Stimulated activated CD4-positive, alpha-beta T cell treated with anti-CD3 and anti-CD28 coated beads, Interleukin-1b, Interleukin-23, amount 100 ng/mL, for 1 hour (primary cell): ENCODE results near the gene SLC22A4.

Experiments
- DNase-seq, 2 donors: peaks; one replicate each; pipeline ENCODE4 v3.0.0-alpha.2; 2020; ENCODE audit warnings: low read depth in 2 of 2

Gene SLC22A4

DNA sequence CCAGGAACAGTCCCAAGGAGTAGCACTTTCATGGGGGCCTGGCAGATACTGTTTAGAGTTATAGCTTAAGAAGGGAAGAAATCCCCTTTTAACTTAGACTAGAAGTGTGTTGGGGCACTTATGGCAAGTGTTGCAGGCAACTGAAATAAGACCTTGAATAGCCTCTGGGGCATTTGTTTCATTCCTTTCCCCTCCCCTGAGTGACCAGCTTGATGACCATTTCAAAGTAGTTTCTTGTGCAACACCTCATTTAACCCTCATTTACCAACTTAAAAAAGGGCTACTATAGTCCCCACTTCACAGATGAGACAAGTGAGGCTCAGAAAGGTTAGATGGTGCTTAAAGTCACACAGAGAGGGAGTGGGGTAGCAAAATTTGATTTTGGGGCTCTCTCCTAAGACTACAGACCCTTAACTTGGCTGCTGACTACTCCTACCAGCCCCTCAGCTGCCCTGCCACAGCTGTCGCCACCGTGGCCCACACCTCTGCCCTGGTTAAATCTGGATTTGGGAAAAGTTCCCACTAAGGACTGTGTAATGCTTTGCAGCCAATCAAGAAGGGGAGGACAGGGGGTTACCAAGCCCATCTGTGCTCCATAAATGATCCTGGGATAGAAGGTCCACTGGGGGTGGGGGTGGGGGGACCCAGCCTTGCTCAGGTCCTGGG lies 31.2 kb upstream of the SLC22A4 start:
- no peak for DNase-seq

DNA sequence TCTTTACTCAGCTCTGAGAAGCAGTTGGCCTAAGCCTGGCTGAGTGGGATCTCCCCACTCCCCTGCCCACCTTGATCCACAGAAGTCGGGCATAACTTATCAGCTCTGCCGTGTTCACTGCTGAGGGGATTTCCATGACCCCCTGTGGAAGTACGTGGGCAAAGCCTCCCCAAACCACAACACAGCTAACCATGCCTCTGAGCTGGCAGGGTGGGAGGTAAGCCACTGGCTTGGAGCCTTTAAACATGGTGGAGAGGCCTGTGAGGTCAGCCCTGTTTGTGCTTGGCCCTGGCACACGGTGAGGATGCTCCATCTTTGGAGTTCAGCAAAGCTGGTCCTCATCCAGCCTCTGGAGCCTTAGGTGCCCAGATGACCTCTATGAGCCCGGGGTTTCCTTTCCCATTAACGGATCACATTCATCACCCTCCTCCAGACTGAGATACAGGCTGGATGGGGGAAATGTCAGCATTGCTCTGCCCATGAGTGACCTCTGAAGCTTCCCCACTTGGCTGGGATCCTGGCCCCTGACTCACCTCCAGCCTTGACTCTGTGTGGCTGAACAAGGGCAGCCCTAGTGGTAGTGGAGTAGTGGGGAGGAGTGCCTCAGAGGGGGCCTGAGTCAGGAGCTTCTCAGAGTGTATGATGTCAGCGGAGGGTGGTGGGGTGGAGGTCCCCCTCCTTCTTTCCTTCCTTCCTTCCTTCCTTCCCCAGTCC lies 30.5 kb upstream of the SLC22A4 start:
- DNase-seq: no peak

DNA sequence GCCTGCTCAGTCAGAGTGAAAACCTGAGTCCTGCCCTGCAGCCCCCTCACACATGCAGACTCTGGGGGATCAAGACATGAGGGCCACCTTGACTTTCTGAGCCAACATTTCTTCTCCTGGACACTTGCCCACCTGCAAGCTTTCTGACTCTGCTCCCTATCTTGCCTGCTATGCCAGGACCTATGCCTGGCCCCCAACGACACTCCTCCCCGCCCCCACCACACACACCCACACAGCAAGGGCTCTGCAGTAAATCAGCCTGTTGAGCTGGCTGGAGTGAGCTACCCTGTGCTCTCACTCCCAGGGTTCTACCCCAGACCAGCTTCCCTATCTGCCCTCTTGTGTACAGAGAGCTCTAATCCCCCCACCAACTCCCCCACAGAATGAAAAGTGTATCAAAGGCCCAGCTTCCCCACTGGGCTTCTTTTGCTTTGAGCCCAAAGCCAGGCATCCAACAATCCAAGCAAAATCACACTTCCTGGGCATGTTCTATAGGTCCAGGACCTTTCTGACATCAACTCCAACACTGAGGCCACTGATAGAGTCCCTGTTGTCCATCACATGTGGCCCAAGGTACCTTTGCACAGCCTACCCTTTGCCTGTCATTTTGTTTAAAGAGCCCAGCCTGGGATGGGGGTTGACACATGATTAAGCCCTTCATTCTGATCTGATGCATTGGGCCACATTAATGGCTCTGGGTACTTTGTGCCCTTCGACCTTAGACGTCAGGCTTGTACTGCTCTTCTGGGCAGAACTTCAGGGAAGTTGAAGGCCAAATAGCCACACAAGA lies 29.5 kb upstream of the SLC22A4 start:
- no peak for DNase-seq

DNA sequence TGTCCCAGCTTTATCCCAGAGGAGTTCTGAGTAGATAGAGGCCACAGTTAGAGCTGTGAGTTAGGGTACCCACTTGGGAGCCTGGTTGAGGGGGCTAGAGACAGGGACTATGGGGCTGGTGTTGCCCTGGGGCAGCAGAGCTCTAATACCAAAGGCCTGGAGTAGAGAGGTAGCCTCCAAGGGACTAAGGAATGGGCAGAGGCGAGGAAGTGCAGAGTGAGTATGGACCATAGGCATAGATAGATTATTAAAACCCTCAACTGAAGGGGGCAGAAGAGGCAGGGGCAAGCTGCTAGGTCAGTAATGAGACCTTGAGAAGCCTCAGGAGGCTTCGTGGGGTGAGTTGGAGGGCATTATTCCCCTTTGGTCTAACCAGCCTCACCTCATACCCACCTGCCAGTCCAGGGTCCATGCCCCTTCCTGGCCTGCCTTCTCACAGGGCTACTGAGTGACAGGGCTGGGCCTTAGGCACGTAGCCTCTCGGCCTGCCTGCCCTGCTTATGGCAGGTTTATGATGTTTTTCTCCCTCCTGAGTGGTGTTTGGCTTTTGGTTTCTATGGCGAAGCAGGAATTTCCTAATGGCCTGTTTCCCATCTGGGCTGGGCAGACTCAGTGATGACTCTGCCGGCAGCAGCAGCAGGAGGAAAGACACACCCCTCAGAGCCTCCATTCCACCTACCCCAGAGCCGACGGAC lies 28.7 kb upstream of the SLC22A4 start:
- DNase-seq: no peak

DNA sequence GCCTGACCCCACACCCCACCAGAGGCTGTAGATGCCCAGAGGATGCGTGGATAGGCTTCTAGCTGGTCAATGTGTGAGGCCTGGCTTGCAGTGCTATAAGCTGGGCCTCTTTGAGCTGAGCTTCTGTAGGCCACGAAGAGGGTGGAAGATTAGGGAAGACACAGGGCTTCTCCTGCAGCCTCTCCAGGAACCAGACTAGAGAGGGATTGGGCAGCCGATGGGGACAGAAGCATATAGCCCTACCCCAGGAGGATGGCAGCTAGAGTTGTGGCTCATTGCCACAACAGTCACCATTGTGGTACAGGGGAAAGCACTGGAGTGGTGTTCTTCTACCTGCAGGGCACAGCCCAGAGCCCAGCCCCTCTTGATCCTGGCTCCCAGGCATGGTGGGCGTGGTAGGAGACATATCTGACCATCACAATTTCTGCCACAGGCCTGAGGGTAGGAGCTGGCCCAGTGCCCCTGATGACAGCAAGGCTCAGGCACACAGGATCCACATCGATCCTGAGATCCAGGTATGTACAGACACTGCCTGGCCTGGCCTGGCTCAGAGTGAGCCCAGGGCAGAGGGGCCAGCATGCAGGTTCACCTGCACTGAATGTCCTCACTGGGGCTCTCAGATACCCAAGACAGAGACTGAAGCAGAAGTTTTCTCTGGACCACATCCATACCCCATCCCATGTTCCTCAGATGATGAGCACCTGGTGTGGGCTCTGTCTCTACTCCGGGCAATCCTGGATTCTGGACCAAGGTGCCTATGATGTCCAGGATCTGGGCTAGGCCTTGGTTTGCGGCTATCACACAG lies 28.0 kb upstream of the SLC22A4 start:
- no peak for DNase-seq

DNA sequence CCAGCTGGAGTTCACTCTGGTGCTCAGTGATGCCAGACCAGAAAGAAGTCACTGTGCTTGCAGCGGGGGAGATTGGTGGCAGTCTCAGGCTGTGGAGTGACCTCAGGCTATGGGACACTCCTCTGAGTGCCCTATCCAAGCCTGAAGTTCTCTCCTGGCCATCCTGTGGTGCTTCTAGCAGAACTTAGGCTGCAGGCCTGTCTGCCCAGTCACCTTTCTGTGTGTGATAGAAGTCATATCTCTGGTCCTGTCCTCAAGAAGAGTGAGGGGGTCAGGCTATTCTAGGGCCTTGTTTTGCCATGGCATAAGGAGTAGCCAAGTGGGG lies 27.4 kb upstream of the SLC22A4 start:
- DNase-seq: no peak

DNA sequence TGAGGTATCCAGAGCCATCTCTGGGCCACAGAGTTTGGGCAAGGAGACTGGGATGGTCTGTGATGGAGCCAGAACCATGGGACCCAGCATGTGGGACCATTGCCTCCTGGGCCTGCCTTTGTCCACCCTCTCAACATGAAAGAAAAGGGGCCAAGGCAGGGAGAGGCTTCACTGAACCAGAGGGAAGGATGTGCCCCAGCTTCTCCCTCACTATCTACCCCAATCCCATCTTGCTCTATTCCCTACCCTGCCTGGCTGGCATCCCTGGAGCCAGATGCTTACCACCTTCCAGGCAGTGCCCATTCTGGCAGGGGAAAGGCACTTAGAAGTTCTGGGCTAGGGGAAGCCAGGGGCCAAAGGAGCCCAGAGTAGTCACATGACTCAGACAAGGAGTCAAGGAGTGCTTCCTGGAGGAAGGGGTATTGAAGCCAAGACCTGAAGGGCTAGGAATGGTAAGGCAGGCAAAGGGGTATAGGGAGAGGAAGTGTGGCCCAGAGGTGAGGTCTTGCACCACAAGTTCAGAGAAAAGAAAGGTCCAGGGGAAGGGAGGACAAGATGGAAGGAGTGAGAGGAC lies 26.9 kb upstream of the SLC22A4 start:
- DNase-seq: no peak

DNA sequence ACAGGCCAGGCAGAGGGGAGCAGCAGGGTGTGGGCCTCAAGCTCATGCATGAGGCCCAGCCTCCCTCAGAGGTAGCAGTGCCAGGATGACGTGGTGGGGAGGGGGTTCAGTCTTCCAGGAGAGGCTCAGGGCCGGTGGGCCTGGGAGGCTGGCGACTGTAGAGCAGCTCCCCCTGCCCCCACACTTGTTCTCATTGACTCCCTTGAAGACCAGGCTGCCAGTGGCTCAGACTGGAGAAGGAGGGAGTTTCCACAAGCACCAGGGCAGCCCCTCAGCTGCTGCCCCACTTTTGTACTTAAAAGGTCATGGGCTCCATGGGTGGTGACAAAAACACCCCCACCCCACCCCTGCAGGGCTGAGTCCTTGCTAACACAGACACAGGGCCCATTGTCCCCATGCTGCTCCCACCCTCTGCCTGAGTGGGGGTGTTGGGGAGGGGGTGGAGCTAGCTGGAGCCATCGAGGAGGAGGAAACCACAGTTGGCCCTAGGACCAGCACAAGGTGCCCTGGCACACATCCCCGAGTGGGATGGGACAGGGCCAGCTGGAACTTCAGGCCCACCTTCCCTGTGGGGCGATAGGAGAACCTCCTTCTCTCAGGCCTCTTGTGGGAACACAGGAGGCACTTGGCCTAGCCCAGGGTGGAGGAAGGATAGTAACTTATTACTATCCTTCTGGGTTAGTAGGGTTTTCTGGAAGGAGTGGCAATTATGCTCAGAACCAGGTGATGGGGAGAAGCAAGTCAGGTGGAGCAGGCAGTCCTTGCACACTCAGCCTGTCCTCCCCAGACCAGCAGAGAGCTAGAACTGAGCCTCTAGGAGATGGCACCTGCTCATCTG lies 26.0 kb upstream of the SLC22A4 start:
- DNase-seq: no peak

DNA sequence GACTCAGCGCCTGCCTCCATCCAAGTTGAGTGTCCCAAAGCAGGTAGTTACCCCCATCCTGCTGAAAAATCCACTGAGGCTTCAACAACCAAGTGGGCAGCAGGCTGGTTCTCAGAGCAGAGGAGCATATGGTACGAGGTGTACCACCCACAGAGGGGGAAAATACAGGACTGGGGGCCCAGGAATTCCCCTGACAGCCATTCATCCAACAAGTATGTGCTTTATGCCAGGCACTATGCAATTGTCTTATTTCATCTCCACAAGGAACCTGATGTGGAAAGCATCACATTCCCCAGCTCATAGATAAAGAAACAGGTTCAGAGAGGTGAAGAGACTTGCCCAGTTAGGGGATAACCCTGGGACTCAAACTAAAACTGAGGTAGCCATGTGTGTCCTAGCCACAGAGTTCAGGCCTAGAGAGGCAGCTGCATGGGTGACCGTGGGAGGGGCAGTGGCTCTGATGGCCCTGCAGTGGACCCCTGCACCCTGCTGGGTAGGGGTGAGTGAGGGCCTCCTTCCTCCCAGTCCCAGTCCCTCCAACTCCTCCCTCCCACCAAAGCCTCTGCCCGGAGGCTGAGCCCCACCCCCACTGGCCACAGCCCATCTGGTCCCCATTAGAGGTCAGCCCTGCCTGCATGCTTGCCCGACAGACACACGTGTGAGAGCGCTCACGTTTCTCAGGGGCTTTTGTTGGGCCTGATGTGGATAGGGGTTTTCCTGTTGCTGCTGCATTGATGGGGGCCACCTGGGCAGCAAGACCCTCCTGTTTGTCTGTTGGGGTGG lies 25.2 kb upstream of the SLC22A4 start:
- no peak for DNase-seq

DNA sequence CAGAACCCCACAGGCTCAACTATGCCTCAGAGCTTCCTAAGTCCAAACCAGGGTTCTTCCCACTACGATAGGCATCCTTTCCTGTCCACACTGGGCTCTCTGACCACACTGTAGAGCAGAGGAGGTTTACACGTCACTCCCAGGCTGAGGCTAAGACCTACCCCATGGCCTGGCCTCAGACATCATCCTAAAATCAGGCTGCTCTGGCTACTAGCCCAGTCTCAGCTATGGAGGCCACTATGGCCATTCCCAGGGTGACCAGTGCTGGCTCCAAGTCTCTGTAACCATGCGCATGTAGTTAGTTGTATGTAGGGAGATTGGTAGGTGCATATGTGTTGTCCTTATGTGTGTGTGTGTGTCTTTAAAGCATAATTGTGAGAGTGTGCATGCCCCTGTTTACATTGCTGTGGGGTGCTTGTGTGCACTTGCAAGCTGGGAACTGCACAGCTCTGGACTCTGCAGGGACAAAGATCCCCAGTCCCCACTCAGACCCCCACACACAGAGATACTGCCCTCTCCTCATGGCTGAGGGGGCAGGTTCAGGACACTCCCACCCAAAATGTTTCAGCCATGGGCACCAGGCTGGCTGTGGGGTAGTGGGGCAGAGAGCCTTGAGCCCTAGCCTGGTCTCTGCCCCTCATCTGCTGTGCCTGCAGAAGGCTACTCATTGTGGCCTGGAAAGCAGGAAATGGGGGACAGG lies 24.4 kb upstream of the SLC22A4 start:
- DNase-seq: no peak

DNA sequence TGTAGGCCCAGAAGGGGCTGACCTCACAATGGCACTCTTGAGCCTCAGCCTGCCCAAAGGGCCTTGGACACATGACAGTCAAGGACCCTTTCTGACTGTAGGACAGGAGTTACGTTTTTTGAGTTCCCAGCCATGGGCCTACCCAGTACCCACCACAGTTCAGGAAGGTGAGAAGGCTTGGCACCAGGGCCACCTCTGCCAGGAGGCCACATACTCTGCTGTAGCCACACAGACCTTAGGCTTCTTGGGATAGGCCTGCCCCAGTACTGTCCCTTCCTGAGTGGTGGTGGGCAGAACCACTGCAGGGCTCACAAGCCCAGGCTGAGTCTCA lies 23.9 kb upstream of the SLC22A4 start:
- no peak for DNase-seq

DNA sequence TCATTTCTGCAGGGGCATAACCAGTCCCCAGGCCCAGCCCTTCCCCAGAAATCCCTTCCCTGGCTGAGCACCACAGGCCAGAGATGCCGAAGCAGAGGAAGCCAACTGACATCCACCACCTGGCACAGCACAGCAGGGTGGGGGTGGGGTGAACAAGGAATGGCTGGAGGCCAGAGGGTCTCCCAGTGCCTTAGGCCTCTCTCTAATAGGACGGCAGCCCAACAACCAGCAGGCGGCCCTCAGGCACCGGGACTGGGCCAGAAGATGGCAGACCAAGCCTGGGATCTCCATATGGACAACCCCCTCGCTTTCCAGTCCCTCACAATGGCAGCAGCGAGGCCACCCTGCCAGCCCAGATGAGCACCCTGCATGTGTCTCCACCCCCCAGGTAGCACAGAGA lies 23.5 kb upstream of the SLC22A4 start:
- DNase-seq: no peak

DNA sequence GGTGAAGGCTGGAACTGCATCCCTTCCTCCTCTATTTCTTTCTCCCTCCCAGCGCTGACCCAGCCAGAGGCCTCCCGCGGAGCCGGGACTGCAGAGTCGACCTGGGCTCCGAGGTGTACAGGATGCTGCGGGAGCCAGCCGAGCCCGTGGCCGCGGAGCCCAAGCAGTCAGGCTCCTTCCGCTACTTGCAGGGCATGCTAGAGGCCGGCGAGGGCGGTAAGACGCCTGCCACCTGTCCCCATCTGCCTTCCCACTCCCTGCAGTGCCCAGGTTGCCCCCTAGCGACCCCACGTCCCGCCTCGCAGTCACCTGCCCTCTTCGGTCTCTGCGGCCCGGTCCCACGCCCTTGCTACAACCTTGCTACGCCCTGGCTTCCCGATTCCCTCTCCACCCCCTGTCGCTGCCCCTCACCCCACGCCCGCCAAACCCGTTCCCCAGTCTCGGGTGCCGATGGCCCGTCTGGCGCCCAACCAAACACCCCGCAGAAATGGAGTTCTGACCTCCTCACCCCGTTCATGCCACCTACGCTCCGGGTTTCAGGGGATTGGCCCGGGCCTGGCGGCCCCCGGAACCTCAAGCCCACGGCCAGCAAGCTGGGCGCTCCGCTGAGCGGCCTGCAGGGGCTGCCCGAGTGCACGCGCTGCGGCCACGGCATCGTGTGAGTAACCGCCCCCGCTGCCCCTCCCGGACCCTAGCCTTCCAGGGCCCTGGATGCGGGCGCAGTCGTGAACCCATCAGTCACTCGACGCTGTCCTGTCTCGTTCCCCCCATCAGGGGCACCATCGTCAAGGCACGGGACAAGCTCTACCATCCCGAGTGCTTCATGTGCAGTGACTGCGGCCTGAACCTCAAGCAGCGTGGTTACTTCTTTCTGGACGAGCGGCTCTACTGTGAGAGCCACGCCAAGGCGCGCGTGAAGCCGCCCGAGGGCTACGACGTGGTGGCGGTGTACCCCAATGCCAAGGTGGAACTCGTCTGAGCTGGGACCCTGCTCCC lies 22.6 kb upstream of the SLC22A4 start:
- DNase-seq: no peak

DNA sequence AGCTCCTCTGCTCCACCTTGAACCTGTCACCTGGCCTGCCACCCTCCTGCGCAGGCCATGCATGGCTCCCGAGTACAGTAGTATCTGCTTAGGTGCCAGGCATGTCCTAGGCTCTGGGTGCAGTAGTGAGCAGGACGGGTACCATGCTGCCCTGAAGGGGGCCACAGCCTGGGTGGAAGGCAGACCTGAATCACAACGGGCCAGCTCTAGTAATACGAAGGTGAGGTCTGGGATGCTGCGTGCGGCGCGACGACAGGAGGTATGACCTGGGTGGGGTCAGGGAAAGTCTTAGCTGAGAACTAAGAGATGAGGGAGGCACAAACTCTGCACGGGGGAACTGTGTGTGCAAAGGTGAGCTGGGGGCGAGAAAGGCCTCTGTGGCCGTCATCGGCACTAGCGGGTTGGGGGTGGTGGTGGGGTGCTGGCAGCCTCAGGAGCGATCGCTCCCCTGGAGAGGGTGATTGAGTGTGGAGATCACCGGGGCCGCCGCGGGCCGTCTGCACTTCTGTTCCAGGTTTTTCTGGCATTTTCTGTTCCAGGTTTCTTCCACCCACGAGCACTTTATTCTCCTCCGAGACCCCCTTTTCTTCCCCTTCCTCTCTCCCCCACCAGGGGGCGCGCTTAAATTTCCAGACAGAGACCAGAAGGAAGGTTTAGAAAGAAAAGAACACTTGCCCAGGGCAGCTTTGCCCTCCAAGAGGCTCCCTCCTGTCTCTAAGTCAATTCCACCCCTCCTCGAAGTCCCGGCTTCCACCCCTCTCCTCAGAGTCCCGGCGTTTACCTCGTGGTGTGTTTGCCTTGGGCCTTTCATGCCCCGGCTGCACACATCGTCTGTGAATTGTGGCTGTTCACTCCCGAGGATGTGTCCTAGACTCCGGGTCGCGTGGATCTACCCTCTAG lies 21.6 kb upstream of the SLC22A4 start:
- DNase-seq: peak; percentile 38 to 67

DNA sequence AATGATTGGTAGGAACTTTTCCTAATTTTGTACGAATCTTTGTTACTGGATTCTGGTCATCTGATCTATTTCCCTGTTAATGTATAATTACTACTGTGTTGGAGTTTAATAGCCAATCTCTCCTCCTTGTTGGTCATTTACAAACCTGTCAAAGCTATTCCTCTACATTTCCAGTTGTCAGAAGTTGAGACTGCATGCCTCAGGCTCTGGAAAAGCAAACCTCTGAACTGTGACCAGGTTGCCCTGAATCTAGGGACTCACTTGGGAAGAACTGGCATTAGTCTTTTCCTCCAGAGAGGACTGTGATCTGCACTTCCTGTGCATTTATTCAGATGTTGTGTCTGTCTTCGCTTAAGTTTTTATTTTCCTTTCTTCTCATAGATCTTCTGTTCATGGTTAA lies 20.6 kb upstream of the SLC22A4 start:
- no peak for DNase-seq

DNA sequence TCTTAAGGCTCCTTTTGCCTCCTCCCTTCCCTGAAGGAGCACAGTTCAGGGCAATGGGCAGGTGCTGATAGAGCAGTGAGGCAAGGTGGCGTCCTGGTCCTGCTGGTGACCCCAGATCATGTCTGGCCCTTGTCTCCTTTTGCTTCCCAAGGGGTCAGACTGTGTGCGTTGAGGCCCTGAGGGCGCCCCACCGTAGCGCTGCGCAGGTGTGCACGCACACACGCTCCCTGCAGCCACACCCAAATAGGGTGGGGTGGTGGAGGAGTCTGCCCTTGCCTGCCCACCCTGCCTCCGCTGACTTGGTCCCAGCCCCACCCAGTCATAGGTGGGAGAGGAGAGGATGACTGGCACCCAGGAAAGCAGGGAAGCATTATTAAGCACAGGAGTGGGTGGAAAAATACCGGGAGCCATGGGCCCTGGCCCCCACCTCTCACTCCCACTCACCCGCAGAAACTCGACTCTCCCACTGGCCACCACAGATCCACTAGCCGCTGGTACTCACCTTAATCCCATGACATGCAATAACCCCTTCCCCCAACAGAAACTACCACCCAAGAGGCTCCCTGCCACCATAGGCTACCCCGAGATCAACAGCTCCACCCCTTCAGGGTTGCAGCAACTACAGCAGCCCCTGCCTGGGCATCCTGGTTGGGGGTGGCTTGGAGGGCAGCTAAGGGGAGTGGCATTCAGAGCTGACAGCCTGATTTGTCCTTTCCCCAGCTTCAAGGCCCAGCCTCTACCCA lies 20.0 kb upstream of the SLC22A4 start:
- no peak for DNase-seq
